WTC11 (cell line): ENCODE measurements around the gene CSK.

ENCODE experiments used
- ATF2 ChIP-seq: sonication (generic); formaldehyde crosslinking; IDR thresholded peaks from 2 replicates; pipeline ENCODE4 v1.8.1; 2022; ENCODE audit warnings: low read depth, missing genetic modification reagents, borderline replicate concordance
- CTCF ChIP-seq: fragments of 200-600 bp; IDR thresholded peaks from 2 replicates; pipeline ENCODE4 v1.8.0; 2022; ENCODE audit warnings: antibody characterized with exemption
- E2F1 ChIP-seq: sonication (generic); formaldehyde crosslinking; IDR thresholded peaks from 2 replicates; pipeline ENCODE4 v1.8.0; 2022; ENCODE audit warnings: mild to moderate bottlenecking, missing genetic modification reagents
- EMX1 ChIP-seq: fragments of 250-450 bp; sonication (Bioruptor Pico); IDR thresholded peaks from 2 replicates; pipeline ENCODE4 v1.8.0; 2021; ENCODE audit warnings: mild to moderate bottlenecking
- JUN ChIP-seq: sonication (generic); formaldehyde crosslinking; IDR thresholded peaks from 2 replicates; pipeline ENCODE4 v1.8.0; 2023; ENCODE audit warnings: mild to moderate bottlenecking, missing genetic modification reagents
- MAX ChIP-seq: sonication (generic); formaldehyde crosslinking; IDR thresholded peaks from 2 replicates; pipeline ENCODE4 v1.8.0; 2022; ENCODE audit warnings: mild to moderate bottlenecking, missing genetic modification reagents
- NR3C1 ChIP-seq: sonication (generic); formaldehyde crosslinking; conservative IDR thresholded peaks from 2 replicates; pipeline ENCODE4 v1.8.1; 2023; ENCODE audit warnings: low read depth, mild to moderate bottlenecking, missing genetic modification reagents
- USF2 ChIP-seq: sonication (generic); formaldehyde crosslinking; IDR thresholded peaks from 2 replicates; pipeline ENCODE4 v1.8.1; 2023; ENCODE audit warnings: mild to moderate bottlenecking, missing genetic modification reagents, moderate library complexity
- ZBTB43 ChIP-seq: sonication (generic); formaldehyde crosslinking; IDR thresholded peaks from 2 replicates; pipeline ENCODE4 v1.8.1; 2023; ENCODE audit warnings: mild to moderate bottlenecking, missing genetic modification reagents
- ZNF138 ChIP-seq: sonication (generic); formaldehyde crosslinking; conservative IDR thresholded peaks from 2 replicates; pipeline ENCODE4 v1.8.1; 2022; ENCODE audit warnings: mild to moderate bottlenecking, moderate library complexity, missing genetic modification reagents
- ZNF232 ChIP-seq: sonication (generic); formaldehyde crosslinking; IDR thresholded peaks from 2 replicates; pipeline ENCODE4 v1.8.0; 2022; ENCODE audit warnings: mild to moderate bottlenecking, missing genetic modification reagents
- ZNF317 ChIP-seq: sonication (generic); formaldehyde crosslinking; IDR thresholded peaks from 2 replicates; pipeline ENCODE4 v1.8.1; 2023; ENCODE audit warnings: low read depth, mild to moderate bottlenecking, moderate library complexity, missing genetic modification reagents, borderline replicate concordance

GRCh38 chr15:74798388-74799254 is 16.7 kb downstream of the CSK start:
- TF ChIP-seq CTCF = no peak
- TF ChIP-seq ZBTB43 (CRISPR knock-in tag) = no peak
- no peak for TF ChIP-seq ZNF232
- no peak for TF ChIP-seq NR3C1 (CRISPR knock-in tag)
- no peak for TF ChIP-seq JUN (CRISPR knock-in tag)
- TF ChIP-seq EMX1 (CRISPR knock-in tag) = no peak
- no peak for TF ChIP-seq ATF2 (CRISPR knock-in tag)
- TF ChIP-seq USF2 = no peak
- no peak for TF ChIP-seq ZNF138 (CRISPR knock-in tag)
- no peak for TF ChIP-seq MAX
- TF ChIP-seq E2F1 (CRISPR knock-in tag) = no peak
- TF ChIP-seq ZNF317 (CRISPR knock-in tag) = no peak
